ENCODE data around the gene DAZAP1.

Gene DAZAP1

GRCh38 chr19:1457892-1458291 is 50.5 kb downstream of the DAZAP1 start:
- no peak for DNase-seq (ENCODE audit: low read depth)

GRCh38 chr19:1459479-1459878 is 52.1 kb downstream of the DAZAP1 start:
- no peak for DNase-seq (ENCODE audit: low read depth)

- DNase-seq (ENCODE audit: low read depth), result no peak
Measured at GRCh38 chr19:1460033-1460995, 52.9 kb downstream of the DAZAP1 start.

DNA sequence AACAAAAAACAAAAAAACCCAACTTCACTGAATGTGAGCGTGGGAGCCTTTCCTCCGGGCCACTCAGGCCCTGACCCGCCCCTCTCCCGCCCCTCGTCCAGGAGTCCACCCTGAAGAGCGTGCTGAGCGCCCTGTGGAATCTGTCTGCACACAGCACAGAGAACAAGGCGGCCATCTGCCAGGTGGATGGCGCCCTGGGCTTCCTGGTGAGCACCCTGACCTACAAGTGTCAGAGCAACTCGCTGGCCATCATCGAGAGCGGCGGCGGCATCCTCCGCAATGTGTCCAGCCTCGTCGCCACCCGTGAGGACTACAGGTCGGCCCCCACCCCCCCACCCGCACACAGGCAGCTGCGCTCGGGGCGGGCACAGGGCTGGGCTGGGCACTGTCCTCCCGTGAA is 54.5 kb downstream of the DAZAP1 start:
- no peak for DNase-seq (ENCODE audit: low read depth)

- no peak for DNase-seq (ENCODE audit: low read depth)
Measured at GRCh38 chr19:1465191-1466016, 58.0 kb downstream of the DAZAP1 start.

DNA sequence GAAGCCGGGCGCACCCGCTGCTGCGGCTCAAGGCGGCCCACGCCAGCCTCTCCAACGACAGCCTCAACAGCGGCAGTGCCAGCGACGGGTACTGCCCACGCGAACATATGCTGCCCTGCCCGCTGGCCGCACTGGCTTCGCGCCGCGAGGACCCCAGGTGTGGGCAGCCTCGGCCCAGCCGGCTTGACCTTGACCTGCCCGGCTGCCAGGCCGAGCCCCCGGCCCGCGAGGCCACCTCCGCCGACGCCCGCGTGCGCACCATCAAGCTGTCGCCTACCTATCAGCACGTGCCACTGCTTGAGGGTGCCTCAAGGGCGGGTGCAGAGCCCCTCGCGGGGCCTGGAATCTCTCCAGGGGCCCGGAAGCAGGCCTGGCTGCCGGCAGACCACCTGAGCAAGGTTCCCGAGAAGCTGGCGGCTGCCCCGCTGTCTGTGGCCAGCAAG is 58.7 kb downstream of the DAZAP1 start:
- no peak for DNase-seq (ENCODE audit: low read depth)

- DNase-seq (ENCODE audit: low read depth), result no peak
Measured at GRCh38 chr19:1466461-1467214, 59.3 kb downstream of the DAZAP1 start.

- DNase-seq (ENCODE audit: low read depth), result no peak
Measured at GRCh38 chr19:1467215-1467489, 59.8 kb downstream of the DAZAP1 start.

- no peak for DNase-seq (ENCODE audit: low read depth)
Measured at GRCh38 chr19:1467490-1468273, 60.3 kb downstream of the DAZAP1 start.

GRCh38 chr19:1468274-1468820 is 61.0 kb downstream of the DAZAP1 start:
- DNase-seq (ENCODE audit: low read depth), result no peak

- no peak for DNase-seq (ENCODE audit: low read depth)
Measured at GRCh38 chr19:1468821-1469254, 61.5 kb downstream of the DAZAP1 start.

- no peak for DNase-seq (ENCODE audit: low read depth)
Measured at GRCh38 chr19:1469255-1470054, 62.1 kb downstream of the DAZAP1 start.

DNA sequence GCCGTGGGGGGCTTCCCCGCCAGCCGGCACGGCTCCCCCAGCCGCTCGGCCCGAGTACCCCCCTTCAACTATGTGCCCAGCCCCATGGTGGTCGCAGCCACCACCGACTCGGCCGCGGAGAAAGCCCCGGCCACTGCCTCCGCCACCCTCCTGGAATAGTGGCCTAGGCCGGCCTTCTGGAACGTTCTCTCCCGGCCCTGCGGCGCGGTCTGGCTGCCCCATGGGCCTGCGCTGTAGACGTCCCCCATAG is 62.6 kb downstream of the DAZAP1 start:
- no peak for DNase-seq (ENCODE audit: low read depth)

DNA sequence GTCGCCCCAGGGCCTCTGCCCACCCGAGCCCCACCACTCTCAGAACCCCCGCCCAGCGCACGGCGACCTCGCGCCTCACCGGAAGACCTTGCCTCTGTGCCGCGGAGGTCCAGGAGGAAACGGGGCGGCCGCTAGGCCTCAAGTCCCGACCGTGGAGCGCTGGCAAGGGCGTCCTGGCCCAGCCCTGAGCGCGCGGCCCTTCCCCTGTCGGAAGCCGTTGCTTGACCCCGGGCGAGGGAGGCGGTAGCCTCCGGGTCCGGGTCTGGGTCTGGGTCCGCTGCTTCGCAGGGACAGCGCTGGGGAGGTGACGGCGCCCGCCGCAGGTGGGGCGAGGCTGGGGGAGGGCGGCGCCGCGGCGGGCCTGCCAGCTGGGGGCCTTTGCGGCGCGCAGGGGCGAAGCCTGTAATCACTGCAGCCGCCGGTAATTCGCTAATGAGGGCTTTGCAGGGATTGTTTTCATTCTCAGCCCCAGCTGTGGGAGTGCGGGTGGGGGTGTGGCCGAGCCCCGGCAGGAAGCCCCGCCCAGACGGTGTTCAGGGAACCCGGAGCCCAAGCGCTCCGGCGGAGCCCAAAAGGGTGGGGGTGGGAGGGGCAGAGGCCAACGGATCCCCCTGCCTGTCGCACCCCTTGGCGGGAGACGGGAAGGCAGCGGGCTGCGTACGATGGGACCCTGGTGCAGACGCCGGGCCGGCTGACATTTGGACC is 63.1 kb downstream of the DAZAP1 start:
- no peak for DNase-seq (ENCODE audit: low read depth)

- DNase-seq (ENCODE audit: low read depth), result no peak
Measured at GRCh38 chr19:1471010-1471514, 63.7 kb downstream of the DAZAP1 start.

DNA sequence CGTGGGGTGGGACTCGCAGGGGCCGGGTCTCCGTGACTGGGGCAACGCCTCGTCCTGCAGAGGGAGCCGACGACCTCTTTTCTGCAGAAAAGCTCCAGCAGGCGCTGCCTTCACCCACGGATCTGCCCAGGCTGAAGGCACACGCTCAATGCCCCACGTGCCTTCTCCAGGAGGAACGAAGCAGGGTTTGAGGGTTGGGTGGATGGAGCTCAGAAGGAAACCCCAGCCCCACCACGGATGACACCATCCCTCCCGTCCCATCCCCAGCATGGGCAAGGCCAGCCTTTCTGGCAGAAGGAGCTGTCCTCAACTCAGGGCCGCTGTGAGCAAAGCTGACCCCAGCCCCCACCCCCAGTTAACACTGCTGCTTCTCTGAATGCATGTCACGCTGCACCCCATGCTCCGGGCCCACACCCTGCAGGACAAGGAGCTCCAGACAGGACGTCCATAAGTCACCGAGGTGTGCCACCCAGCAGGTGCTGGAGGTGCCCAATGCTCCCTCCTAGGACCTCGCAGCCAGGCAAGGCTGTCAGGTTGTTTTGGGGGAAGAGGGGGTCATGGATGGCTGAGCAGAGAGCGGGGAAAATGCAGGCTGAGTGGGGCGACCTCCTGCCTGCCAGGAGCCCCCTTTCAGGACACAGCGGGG is 64.3 kb downstream of the DAZAP1 start:
- no peak for DNase-seq (ENCODE audit: low read depth)

- DNase-seq (ENCODE audit: low read depth), result no peak
Measured at GRCh38 chr19:1472231-1473084, 65.1 kb downstream of the DAZAP1 start.

DNA sequence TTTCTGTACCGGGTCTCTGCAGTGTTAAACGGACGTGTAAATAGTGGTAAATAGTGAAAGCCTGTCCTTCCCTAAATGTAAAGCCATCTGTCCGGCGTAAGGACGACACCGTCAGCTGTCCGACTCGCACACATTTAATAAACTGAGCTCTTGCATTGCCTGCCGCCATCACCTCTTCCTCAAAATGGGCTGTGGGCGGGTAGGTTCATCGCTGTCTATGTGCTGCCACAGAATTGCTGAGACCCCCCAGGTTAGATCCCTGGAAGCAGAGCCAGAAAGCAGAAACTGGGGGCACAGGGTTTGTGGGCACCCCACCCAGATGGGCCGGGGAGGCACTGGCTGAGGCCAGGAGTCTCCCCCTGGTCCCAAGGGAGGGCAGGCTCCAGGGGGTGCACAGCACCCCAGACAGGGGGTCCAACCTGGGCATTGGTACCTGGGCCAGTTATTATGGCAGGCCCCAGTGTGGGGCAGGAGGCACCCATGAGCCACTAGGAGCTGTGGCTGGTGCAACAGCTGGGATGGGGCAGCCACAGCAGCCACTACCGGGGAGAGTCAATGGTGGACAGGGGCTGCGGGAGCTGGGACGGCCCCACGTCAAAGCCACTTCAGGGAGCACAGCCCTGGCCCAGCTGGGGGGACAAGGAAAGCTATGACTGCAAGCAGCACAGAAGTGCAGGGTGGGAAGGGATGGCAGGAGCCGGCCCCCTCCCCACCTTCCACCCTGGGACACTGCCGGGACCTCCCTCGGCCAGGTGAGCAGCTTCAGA is 65.9 kb downstream of the DAZAP1 start:
- DNase-seq (ENCODE audit: low read depth), result no peak
